Measurements from ENCODE around the gene TPX2.
A peak's percentile ranks its signal among the peaks of the same experiment; 100 is the strongest.

TPX2 gene

GRCh38 chr20:31718952-31719643 lies 20.0 kb upstream of the TPX2 start:
- TF ChIP-seq POLR2A (IDR thresholded peaks at IDR 0.05; ENCODE audit: extremely low read depth, insufficient read length) (no peak), CTCF (IDR thresholded peaks at IDR 0.05; ENCODE audit: low read depth, low read length) (no peak), MYC (IDR thresholded peaks at IDR 0.05; ENCODE audit: low read depth, low read length) (no peak)
- TF ChIP-seq, protein P1, sequence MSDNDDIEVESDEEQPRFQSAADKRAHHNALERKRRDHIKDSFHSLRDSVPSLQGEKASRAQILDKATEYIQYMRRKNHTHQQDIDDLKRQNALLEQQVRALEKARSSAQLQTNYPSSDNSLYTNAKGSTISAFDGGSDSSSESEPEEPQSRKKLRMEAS (IDR thresholded peaks at IDR 0.05; ENCODE audit: low read depth, low read length), result no peak
- H3K4me3 ChIP-seq (ENCODE audit: low read depth, low read length), result no peak overlapping the region
- DNase-seq (ENCODE audit: low read depth), result no peak

GRCh38 chr20:31719644-31720485 lies 19.2 kb upstream of the TPX2 start:
- TF ChIP-seq, protein P1 (IDR thresholded peaks at IDR 0.05; ENCODE audit: low read depth, low read length), result no peak
- no peak for TF ChIP-seq MYC (IDR thresholded peaks at IDR 0.05; ENCODE audit: low read depth, low read length)
- H3K4me3 ChIP-seq (ENCODE audit: low read depth, low read length), result no peak overlapping the region
- no peak for DNase-seq (ENCODE audit: low read depth)

- H3K4me3 ChIP-seq (ENCODE audit: low read depth, low read length), result no peak overlapping the region
- no peak for DNase-seq (ENCODE audit: low read depth)
- TF ChIP-seq, protein P1 (IDR thresholded peaks at IDR 0.05; ENCODE audit: low read depth, low read length), result no peak
- TF ChIP-seq POLR2A (IDR thresholded peaks at IDR 0.05; ENCODE audit: extremely low read depth, insufficient read length) (no peak), CTCF (IDR thresholded peaks at IDR 0.05; ENCODE audit: low read depth, low read length) (no peak), MYC (IDR thresholded peaks at IDR 0.05; ENCODE audit: low read depth, low read length) (no peak)
Observed at GRCh38 chr20:31720486-31721407, 18.3 kb upstream of the TPX2 start.

DNA sequence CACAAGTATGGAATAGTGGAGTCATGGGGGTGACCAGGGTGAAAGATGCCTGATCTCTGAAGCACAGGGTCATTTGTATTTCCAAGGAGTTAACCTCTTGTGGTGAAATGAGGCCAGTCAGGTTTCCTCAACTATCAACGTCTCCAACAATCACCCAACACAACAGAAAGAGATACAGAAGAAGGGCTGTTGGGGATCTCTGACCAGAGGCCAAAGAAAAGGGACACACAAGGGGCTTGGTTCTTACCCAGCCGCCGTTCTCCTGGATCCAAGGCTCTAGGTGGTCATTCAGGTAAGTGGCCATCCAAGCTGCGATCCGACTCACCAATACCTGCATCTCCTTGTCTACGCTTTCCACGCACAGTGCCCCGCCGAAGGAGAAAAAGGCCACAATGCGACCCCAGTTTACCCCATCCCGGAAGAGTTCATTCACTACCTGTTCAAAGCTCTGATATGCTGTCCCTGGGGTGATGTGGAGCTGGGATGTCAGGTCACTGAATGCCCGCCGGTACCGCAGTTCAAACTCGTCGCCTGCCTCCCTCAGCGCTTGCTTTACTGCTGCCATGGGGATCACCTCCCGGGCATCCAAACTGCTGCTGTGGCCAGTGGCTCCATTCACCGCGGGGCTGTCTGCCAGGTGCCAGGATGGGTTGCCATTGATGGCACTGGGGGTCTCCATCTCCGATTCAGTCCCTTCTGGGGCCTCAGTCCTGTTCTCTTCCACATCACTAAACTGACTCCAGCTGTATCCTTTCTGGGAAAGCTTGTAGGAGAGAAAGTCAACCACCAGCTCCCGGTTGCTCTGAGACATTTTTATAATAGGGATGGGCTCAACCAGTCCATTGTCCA lies 17.5 kb upstream of the TPX2 start:
- H3K4me3 ChIP-seq (ENCODE audit: low read depth, low read length), result no peak overlapping the region
- no peak for DNase-seq (ENCODE audit: low read depth)
- TF ChIP-seq MYC (IDR thresholded peaks at IDR 0.05; ENCODE audit: low read depth, low read length) (no peak), CTCF (IDR thresholded peaks at IDR 0.05; ENCODE audit: low read depth, low read length) (no peak), POLR2A (IDR thresholded peaks at IDR 0.05; ENCODE audit: extremely low read depth, insufficient read length) (no peak)
- TF ChIP-seq, protein P1 (IDR thresholded peaks at IDR 0.05; ENCODE audit: low read depth, low read length), result no peak

GRCh38 chr20:31722257-31723068 lies 16.6 kb upstream of the TPX2 start, which contains the start of gene BCL2L1:
TSS of gene BCL2L1 (minus strand) at chr20:31722868. CDS start at chr20:31722218, 650 bp downstream.
- TF ChIP-seq POLR2A (IDR thresholded peaks at IDR 0.05; ENCODE audit: extremely low read depth, insufficient read length), result no peak
- peak; percentile 54 for TF ChIP-seq CTCF (IDR thresholded peaks at IDR 0.05; ENCODE audit: low read depth, low read length)
- TF ChIP-seq, protein P1 (IDR thresholded peaks at IDR 0.05; ENCODE audit: low read depth, low read length), result no peak
- DNase-seq (ENCODE audit: low read depth), result peak; percentile 88
- H3K4me3 ChIP-seq (ENCODE audit: low read depth, low read length), result peak within 1 kb of the TSS; percentile 77
